Chondrocyte (in vitro differentiated cells): Measurements from ENCODE around the gene WDR18. TPM values are rescaled to one million over a fixed set of nuclear protein-coding genes. Genes with fewer than 3 reads are reported as not detected.

Experiments
- DNase-seq: peaks from one replicate; pipeline ENCODE4 v3.0.0; 2021; ENCODE audit warnings: mixed read lengths, low spot score
- H3K27ac Mint-ChIP-seq: one replicate; pipeline ENCODE4 v1.8.0; 2021; ENCODE audit warnings: mild to moderate bottlenecking, moderate library complexity, mixed read lengths; ENCODE audit not compliant: unreplicated experiment
- H3K27me3 Mint-ChIP-seq: 2 replicates; pipeline ENCODE4 v1.8.0; 2021; ENCODE audit warnings: low read depth, mixed read lengths
- H3K36me3 Mint-ChIP-seq: 2 replicates; pipeline ENCODE4 v1.8.0; 2021; ENCODE audit warnings: low read depth, mixed read lengths
- H3K4me1 Mint-ChIP-seq: 2 replicates; pipeline ENCODE4 v1.8.0; 2021; ENCODE audit warnings: low read depth, mild to moderate bottlenecking, mixed read lengths
- H3K4me3 Mint-ChIP-seq: one replicate; pipeline ENCODE4 v1.8.0; 2021; ENCODE audit warnings: mild to moderate bottlenecking, moderate library complexity, mixed read lengths; ENCODE audit not compliant: unreplicated experiment
- H3K9me3 Mint-ChIP-seq: 2 replicates; pipeline ENCODE4 v1.8.0; 2021; ENCODE audit warnings: low read depth, mixed read lengths
- total RNA-seq: library from RNA; stranded (reverse); gene quantifications from 3 replicates; pipeline ENCODE4 v1.2.1, GENCODE V29; 2021
- TF ChIP-seq, protein P1 (sequence below): fragments of 200-600 bp; sonication (generic); IDR thresholded peaks from 2 replicates; pipeline ENCODE4 v1.5.0; 2021; ENCODE audit warnings: antibody characterized with exemption, mild to moderate bottlenecking, moderate library complexity

Gene WDR18
- total RNA-seq, 1 donor from 2014 or later = 48.5 TPM

DNA sequence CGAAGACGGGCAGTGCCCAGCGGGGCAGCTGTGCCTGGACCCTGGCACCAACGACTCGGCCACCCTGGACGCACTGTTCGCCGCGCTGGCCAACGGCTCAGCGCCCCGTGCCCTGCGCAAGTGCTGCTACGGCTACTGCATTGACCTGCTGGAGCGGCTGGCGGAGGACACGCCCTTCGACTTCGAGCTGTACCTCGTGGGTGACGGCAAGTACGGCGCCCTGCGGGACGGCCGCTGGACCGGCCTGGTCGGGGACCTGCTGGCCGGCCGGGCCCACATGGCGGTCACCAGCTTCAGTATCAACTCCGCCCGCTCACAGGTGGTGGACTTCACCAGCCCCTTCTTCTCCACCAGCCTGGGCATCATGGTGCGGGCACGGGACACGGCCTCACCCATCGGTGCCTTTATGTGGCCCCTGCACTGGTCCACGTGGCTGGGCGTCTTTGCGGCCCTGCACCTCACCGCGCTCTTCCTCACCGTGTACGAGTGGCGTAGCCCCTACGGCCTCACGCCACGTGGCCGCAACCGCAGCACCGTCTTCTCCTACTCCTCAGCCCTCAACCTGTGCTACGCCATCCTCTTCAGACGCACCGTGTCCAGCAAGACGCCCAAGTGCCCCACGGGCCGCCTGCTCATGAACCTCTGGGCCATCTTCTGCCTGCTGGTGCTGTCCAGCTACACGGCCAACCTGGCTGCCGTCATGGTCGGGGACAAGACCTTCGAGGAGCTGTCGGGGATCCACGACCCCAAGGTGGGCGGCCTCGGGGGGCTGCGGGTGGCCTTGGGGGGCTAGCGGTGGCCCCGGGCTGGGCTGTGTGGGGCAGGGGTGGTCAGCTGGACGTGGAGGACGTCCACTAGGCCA, 20.9 kb downstream of the WDR18 start:
- Mint-ChIP-seq H3K9me3 (no peaks in the 10 kb centered on the region), H3K27ac (no peak overlapping the region), H3K4me3 (no peak overlapping the region), H3K36me3 (peaks cover 3% of the 10 kb centered on the region), H3K27me3 (peaks cover 5% of the 10 kb centered on the region), H3K4me1 (no peaks in the 10 kb centered on the region)
- TF ChIP-seq, protein P1, sequence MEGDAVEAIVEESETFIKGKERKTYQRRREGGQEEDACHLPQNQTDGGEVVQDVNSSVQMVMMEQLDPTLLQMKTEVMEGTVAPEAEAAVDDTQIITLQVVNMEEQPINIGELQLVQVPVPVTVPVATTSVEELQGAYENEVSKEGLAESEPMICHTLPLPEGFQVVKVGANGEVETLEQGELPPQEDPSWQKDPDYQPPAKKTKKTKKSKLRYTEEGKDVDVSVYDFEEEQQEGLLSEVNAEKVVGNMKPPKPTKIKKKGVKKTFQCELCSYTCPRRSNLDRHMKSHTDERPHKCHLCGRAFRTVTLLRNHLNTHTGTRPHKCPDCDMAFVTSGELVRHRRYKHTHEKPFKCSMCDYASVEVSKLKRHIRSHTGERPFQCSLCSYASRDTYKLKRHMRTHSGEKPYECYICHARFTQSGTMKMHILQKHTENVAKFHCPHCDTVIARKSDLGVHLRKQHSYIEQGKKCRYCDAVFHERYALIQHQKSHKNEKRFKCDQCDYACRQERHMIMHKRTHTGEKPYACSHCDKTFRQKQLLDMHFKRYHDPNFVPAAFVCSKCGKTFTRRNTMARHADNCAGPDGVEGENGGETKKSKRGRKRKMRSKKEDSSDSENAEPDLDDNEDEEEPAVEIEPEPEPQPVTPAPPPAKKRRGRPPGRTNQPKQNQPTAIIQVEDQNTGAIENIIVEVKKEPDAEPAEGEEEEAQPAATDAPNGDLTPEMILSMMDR = no peak
- DNase-seq = no peak

DNA sequence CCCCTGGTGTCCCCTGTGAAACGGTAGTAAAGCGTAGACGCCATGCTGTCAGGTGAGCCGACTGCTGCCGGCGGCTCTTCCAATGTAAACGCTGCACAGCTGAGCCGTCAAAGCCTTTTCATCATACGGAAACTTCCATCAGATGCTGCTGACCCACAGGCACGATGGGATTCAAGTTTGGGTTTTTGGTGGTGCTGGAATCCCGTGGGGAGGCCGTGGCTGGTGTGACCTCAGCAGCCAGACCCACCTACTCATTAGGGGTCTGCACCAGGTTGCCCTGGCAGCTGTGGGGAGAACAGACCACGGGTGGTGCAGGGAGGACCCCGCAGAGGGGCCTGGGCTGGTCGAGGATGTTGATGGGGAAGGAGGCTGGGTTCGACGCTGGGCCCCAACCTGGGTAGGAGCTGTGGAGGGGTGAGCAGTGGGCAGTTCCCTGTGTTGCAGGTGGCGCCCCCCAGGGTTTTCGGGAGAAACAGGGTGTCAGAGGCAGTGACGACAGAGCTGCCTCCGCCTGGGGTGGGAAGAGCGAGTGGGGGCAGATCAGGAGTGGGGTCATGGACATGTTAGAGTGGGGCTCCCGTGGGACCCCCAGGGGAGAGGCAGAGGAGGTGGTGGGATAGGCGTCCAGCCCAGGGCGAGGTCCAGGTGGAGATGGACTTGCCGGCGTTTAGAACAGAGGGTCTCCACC, 22.7 kb downstream of the WDR18 start:
- no peak for DNase-seq
- H3K4me3 Mint-ChIP-seq = no peak overlapping the region
- no peaks in the 10 kb centered on the region for H3K9me3 Mint-ChIP-seq
- TF ChIP-seq, protein P1 = no peak
- H3K36me3 Mint-ChIP-seq = peaks cover 3% of the 10 kb centered on the region
- no peak overlapping the region for H3K27ac Mint-ChIP-seq
- peaks cover 3% of the 10 kb centered on the region for H3K27me3 Mint-ChIP-seq
- H3K4me1 Mint-ChIP-seq = no peaks in the 10 kb centered on the region

DNA sequence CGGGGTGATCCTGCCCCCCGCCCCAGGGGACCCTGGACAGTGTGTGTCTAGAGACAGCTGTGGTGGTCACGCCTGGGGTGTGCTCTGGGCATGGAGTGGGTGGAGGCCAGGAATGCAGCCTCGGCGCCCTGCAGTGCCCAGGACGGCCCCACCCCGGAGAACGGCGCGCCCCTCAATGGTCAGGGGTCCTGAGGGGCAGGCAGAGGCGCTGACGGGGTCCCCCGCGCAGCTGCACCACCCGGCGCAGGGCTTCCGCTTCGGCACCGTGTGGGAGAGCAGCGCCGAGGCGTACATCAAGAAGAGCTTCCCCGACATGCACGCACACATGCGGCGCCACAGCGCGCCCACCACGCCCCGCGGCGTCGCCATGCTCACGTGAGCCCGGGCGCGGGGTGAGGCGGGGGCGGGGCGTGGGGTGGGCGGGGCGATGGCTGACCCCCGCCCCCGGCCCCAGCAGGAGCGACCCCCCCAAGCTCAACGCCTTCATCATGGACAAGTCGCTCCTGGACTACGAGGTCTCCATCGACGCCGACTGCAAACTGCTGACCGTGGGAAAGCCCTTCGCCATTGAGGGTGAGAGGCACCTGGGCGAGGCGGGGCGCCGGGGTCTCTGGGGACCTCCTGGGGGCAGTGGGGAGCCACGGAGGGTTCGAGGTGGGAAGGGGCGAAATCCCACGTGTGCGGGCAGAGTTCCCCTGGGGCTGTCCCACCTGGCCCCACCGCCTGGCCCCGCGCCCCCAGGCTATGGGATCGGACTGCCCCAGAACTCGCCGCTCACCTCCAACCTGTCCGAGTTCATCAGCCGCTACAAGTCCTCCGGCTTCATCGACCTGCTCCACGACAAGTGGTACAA, 23.5 kb downstream of the WDR18 start:
- Mint-ChIP-seq H3K4me1 (no peaks in the 10 kb centered on the region), H3K4me3 (no peak overlapping the region), H3K36me3 (peaks cover 3% of the 10 kb centered on the region), H3K9me3 (no peaks in the 10 kb centered on the region), H3K27ac (no peak overlapping the region), H3K27me3 (peaks cover 3% of the 10 kb centered on the region)
- no peak for DNase-seq
- TF ChIP-seq, protein P1 = no peak

GRCh38 chr19:1008268-1009040, 24.3 kb downstream of the WDR18 start:
- Mint-ChIP-seq H3K27ac (no peak overlapping the region), H3K9me3 (no peaks in the 10 kb centered on the region), H3K36me3 (peaks cover 3% of the 10 kb centered on the region), H3K4me1 (no peaks in the 10 kb centered on the region), H3K4me3 (no peak overlapping the region), H3K27me3 (peaks cover 3% of the 10 kb centered on the region)
- DNase-seq = no peak
- TF ChIP-seq, protein P1 = no peak
